ENCODE measurements around the gene CEACAM7.

DNA sequence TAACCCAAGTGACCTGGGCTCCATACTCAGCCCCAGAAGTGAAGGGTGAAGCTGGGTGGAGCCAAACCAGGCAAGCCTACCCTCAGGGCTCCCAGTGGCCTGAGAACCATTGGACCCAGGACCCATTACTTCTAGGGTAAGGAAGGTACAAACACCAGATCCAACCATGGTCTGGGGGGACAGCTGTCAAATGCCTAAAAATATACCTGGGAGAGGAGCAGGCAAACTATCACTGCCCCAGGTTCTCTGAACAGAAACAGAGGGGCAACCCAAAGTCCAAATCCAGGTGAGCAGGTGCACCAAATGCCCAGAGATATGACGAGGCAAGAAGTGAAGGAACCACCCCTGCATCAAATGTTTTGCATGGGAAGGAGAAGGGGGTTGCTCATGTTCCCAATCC lies 6.1 kb upstream of the CEACAM7 start:
- TF ChIP-seq, protein P1, sequence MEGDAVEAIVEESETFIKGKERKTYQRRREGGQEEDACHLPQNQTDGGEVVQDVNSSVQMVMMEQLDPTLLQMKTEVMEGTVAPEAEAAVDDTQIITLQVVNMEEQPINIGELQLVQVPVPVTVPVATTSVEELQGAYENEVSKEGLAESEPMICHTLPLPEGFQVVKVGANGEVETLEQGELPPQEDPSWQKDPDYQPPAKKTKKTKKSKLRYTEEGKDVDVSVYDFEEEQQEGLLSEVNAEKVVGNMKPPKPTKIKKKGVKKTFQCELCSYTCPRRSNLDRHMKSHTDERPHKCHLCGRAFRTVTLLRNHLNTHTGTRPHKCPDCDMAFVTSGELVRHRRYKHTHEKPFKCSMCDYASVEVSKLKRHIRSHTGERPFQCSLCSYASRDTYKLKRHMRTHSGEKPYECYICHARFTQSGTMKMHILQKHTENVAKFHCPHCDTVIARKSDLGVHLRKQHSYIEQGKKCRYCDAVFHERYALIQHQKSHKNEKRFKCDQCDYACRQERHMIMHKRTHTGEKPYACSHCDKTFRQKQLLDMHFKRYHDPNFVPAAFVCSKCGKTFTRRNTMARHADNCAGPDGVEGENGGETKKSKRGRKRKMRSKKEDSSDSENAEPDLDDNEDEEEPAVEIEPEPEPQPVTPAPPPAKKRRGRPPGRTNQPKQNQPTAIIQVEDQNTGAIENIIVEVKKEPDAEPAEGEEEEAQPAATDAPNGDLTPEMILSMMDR (IDR thresholded peaks at IDR 0.05) = no peak
- TF ChIP-seq POLR2AphosphoS5 (IDR thresholded peaks at IDR 0.05) = no peak
- no peak for TF ChIP-seq POLR2A (IDR thresholded peaks at IDR 0.05)
